Activated CD8-positive, alpha-beta memory T cell treated with anti-CD3 and anti-CD28 coated beads, Interleukin-2, amount 50 U/mL, for 48 hours (primary cell): ENCODE data around the gene BICDL1.

Experiments used
- DNase-seq: peaks from one replicate; pipeline ENCODE4 v3.0.0-alpha.2; 2020

Gene BICDL1

GRCh38 chr12:120132054-120132836 is 143.2 kb downstream of the BICDL1 start:
- no peak for DNase-seq

GRCh38 chr12:120132863-120133385 is 143.9 kb downstream of the BICDL1 start:
- no peak for DNase-seq

- no peak for DNase-seq
These were observed 145.4 kb downstream of the BICDL1 start for GRCh38 chr12:120134307-120134980.

DNA sequence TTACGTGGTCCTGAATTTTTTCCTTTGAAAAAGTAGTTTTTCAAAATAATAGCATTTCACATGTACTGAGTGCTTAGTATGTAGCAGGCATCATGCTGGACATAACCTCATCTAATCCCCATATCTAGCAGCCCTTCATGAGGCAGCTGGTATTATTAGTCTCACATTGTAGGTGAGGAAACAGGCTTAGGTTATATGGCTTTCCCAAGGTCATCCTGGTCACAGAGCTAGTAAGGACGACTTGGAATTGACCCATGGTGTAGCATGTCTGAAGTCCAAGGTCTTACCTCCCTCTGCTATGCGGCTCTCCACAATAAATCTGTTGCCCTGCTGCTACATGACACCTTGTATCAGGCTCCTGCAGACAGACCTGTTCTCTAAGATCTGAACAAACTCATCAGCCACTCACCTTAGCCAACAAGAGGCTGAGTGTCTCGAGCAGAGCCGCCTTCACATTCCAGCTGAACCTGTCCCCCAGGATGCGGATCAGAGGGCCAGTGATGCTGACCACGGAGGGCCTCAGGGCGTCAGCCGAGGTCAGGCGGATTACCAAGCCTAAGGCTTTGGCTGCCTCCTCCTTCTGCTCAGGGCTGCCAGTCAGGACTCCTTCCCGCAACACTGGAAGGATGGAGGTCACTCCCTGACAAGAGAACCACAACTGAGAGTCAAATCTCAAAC is 147.2 kb downstream of the BICDL1 start:
- no peak for DNase-seq

DNA sequence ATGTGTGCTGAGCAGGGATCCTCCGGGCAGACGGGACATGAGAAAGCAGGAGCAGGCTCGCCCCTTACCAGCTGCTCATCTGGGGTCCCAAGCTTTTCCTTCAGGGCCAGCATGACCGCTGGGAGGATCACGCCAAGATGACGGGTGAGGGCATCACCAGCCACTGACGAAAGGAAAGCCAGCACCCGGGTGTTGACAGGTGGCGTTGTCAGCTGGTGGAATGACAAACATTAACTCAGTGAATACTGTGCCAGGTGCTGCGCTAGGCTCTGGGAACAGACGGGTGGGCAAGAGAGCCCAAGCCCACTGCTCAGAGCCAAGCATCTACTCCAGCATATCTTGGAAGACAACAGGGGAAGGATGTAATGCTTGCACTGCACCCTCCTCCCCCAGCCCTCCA is 148.8 kb downstream of the BICDL1 start:
- DNase-seq = no peak

DNA sequence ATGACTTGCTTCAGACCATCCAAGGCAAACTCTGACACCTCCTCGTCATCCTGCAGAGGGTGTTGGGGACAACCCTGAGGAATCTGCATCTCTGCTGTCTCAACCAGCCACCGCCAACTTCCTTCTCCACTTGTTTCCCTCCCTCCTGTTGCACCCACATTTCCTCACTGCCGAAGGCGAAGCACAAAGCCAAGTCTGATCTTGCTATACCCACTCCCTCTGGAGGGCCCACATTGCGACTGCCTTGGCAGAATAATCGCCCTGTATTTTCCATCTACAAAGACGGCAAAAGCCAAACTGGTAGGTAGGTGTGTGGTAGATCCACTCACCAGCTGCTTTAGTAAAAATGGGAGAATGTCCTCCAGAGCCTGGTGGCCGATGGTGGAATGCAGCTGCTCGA is 149.3 kb downstream of the BICDL1 start:
- DNase-seq = no peak

GRCh38 chr12:120139958-120140357 is 150.9 kb downstream of the BICDL1 start:
- no peak for DNase-seq

- DNase-seq = no peak
These were observed 151.6 kb downstream of the BICDL1 start for GRCh38 chr12:120140603-120141002.

DNA sequence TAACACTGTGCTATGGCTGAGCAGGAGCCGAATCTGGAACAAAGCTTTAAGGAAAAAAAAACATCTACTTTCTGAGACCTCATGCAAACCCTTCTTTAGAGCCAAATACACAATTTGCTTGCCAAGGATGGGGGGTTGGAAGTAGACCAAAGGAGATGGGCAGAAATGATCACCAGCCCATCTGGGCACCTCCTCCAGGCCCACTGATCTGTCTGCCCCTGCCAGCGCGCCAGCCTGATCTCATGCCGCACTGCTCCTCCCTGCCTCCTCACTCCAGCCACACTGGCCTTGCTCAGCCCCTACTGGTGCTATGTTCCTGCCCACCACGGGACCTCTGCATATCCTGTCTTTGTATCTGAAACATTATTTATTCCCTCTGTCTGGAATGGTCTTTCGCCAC is 152.3 kb downstream of the BICDL1 start:
- no peak for DNase-seq

DNA sequence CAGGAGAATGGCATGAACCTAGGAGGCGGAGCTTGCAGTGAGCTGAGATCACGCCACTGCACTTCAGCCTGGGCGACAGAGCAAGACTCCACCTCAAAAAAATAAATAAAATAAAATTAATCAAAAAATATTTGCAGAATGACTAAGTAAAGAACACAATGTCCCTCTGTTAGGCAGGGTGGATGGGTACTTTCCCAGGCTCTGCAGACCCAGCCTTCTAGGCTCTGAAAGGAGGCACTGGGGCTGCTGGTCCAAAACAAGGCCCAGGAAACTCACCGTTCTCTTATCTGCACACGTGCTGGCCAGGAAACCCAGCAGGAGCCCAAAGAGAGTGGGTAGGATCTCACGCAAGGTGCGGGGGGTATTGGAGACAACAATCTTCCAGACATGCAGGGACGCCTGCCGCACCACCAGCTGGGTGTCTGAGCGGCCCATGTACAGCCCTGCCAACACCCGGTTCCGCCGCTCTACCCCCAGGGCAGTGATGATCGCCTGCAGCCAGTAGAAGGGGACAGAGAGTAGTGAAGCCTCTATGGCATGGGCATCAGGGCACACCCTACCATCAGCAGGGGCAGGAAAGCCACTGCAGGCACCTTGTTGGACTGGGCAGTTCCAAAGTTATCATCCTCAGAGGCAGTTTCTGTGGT is 153.3 kb downstream of the BICDL1 start:
- no peak for DNase-seq
